ENCODE results near the gene FLVCR1. TPM values are rescaled to one million over a fixed set of nuclear protein-coding genes. Genes with fewer than 3 reads are reported as not detected.
"Not testable (repeated sequence)": the region's sequence is repeated elsewhere in the genome, so short reads cannot be mapped to it uniquely, and the experiment has no call there.

Gene FLVCR1
- total RNA-seq, 2 experiments from 2014 or later: 11.9 to 12.2 TPM

DNA sequence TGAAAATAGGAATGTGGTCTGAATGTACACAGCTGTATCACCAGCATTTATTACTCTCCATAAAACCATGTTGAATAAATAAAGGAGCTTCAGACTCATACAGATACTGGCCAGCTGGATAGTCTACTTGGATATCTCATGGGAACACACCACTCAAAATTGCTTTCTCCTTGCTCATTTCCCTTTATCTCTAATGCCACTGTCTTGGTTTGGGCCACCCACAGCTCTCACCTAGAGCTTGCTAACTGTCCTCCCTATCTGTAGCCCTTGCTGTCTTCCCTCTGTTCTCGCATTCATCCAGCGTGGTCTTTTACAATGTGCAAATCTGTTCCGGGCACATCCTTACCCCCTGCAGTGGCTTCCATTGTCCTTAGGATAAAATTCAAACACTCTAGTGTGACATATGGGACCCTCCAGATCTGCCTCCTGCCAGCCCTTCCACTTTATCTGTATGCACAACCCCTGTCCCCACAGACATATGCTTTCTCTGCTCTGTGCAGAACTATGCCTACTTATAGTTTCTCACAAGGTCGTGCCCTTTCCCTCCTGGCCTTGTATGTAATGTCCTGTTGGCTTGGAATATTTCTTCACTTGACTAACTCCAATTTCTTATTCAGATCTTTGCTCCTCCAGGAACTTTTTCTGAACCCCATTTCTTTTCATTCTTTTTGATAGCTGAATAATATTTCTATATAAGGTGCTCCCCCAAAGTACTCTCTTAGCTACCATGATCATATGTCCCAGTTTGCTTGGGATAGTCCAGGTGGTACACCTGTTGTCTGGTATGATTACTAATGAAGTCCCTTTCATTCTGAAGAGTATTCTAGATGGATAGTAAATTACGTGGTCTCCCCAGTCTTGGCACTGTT, 2.9 kb downstream of the FLVCR1 start:
- TF ChIP-seq, protein P1, sequence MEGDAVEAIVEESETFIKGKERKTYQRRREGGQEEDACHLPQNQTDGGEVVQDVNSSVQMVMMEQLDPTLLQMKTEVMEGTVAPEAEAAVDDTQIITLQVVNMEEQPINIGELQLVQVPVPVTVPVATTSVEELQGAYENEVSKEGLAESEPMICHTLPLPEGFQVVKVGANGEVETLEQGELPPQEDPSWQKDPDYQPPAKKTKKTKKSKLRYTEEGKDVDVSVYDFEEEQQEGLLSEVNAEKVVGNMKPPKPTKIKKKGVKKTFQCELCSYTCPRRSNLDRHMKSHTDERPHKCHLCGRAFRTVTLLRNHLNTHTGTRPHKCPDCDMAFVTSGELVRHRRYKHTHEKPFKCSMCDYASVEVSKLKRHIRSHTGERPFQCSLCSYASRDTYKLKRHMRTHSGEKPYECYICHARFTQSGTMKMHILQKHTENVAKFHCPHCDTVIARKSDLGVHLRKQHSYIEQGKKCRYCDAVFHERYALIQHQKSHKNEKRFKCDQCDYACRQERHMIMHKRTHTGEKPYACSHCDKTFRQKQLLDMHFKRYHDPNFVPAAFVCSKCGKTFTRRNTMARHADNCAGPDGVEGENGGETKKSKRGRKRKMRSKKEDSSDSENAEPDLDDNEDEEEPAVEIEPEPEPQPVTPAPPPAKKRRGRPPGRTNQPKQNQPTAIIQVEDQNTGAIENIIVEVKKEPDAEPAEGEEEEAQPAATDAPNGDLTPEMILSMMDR (IDR thresholded peaks at IDR 0.05): no peak
- Mint-ChIP-seq H3K36me3 (ENCODE audit: low read depth) (peaks cover 12% of the 10 kb centered on the region), H3K9me3 (no peaks in the 10 kb centered on the region), H3K4me1 (ENCODE audit: low read depth) (peaks cover 22% of the 10 kb centered on the region), H3K27ac (no peak overlapping the region), H3K4me3 (no peak overlapping the region), H3K27me3 (no peaks in the 10 kb centered on the region)
- CTCF ChIA-PET: interaction anchor here (1.2 to 1.4 kb wide), 2 partner anchors 134 to 196 kb away, joined by 4 read pairs; no protein-coding TSS in a partner anchor
- ATAC-seq: no peak
- intact Hi-C loops (cut with micrococcal nuclease): no loop called here
- POLR2A ChIA-PET: interaction anchor here (1.0 kb wide), 1 partner anchor 253 kb away, joined by 4 read pairs; the partner anchor contains the start of gene ATF3
- DNase-seq: no peak

DNA sequence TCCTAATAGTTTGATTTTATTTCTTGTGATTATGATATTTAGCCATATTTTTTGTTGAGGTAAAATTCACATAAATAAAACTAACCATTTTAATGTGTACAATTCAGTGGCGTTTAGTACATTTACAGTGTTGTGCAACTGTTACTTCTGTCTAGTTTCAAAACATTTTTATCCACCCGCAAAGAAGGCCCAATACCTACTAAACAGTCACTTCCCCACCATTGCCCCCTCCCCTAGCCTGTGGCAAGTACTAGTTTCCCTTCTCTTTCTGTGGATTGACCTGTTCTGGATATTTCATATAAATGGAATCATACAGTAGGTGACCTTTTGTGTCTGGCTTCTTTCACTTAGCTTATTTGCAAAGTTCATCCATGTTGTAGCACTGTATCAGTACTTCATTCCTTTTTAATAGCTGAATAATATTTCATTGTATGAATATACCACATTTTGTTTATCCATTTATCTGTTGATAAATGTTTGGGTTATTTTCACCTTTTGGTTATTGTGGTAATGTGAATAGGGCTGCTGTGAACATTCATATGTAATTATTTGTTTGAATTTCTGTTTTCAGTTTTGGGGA, 4.1 kb downstream of the FLVCR1 start:
- H3K4me3 Mint-ChIP-seq: no peak overlapping the region
- POLR2A ChIA-PET: no interaction called here
- no peaks in the 10 kb centered on the region for H3K27me3 Mint-ChIP-seq
- intact Hi-C loops (cut with micrococcal nuclease): no loop called here
- TF ChIP-seq, protein P1 (IDR thresholded peaks at IDR 0.05): no peak
- H3K27ac Mint-ChIP-seq: no peak overlapping the region
- no peak for DNase-seq
- CTCF ChIA-PET: no interaction called here
- peaks cover 15% of the 10 kb centered on the region for H3K4me1 Mint-ChIP-seq (ENCODE audit: low read depth)
- peaks cover 20% of the 10 kb centered on the region for H3K36me3 Mint-ChIP-seq (ENCODE audit: low read depth)
- H3K9me3 Mint-ChIP-seq: no peaks in the 10 kb centered on the region
- no peak for ATAC-seq

DNA sequence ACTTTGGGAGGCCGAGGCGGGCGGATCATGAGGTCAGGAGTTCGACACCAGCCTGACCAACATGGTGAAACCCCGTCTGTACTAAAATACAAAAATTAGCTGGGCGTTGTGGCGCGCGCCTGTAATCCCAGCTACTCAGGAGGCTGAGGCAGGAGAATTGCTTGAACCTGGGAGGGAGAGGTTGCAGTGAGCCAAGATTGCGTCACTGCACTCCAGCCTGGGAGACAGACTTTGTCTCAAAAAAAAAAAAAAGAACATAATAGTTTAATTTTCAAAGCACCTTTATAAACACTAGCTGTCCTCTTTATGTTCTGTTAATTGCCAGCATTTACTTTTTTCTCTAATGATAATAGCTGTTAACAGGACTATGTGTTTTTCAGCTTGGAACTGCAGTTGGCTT, 5.3 kb downstream of the FLVCR1 start:
- H3K4me3 Mint-ChIP-seq; ATAC-seq; CTCF ChIA-PET; H3K9me3 Mint-ChIP-seq; intact Hi-C loops (cut with micrococcal nuclease); H3K27me3 Mint-ChIP-seq; H3K27ac Mint-ChIP-seq; DNase-seq: not testable (repeated sequence)
- H3K4me1 Mint-ChIP-seq (ENCODE audit: low read depth): peaks cover 15% of the 10 kb centered on the region
- POLR2A ChIA-PET: interaction anchor here (0.6 kb wide), 1 partner anchor 631 kb away, joined by 3 read pairs; no protein-coding TSS in a partner anchor
- H3K36me3 Mint-ChIP-seq (ENCODE audit: low read depth): peaks cover 21% of the 10 kb centered on the region

DNA sequence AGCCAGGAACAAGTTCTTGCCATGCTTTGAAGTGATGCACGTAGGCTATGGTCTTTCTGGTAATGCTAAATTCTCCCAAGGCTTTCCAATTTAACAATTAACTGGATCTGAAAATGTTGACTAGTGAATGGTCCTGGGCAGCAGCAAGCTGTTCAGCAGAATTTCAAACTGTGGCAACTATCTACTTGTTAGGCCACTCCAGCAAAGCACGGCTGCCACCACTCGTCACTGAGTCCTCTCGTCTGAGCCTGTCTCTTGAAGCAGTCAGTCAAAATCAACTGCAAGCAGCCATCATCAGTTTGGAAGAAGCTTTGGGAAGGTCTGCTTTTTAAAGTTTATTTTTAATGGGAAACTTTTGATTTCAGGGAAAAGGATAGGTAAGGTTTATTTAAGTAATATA, 6.1 kb downstream of the FLVCR1 start:
- Mint-ChIP-seq H3K27ac (no peak overlapping the region), H3K27me3 (no peaks in the 10 kb centered on the region), H3K4me1 (ENCODE audit: low read depth) (peaks cover 15% of the 10 kb centered on the region), H3K36me3 (ENCODE audit: low read depth) (peaks cover 15% of the 10 kb centered on the region), H3K9me3 (no peaks in the 10 kb centered on the region), H3K4me3 (no peak overlapping the region)
- TF ChIP-seq, protein P1 (IDR thresholded peaks at IDR 0.05): no peak
- intact Hi-C loops (cut with micrococcal nuclease): no loop called here
- ChIA-PET CTCF (interaction anchor here (1.0 kb wide), 1 partner anchor 131 kb away, joined by 4 read pairs; no protein-coding TSS in a partner anchor), POLR2A (no interaction called here)
- ATAC-seq (no peak), DNase-seq (no peak)

DNA sequence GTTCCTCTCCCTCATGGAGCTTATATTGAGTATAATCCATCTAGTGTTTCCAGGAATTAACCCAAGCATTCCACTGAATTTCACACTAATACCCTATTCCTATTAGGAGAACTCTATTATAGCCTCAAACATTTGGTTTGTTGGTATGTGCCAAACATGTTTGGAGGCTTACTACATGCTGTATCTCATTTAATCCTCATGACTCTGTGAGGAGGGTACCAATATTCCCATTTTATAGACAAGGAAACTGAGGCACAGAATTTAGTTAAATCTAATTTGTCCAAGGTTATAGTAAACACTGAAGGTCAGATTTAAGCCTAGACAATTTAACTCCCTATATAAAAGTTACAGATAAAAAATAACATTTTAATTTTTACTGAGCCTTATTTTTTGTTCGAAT, 9.1 kb downstream of the FLVCR1 start:
- POLR2A ChIA-PET: no interaction called here
- peaks cover 21% of the 10 kb centered on the region for H3K36me3 Mint-ChIP-seq (ENCODE audit: low read depth)
- DNase-seq: no peak
- H3K27ac Mint-ChIP-seq: no peak overlapping the region
- intact Hi-C loops (cut with micrococcal nuclease): no loop called here
- H3K4me3 Mint-ChIP-seq: no peak overlapping the region
- no peak for ATAC-seq
- no peaks in the 10 kb centered on the region for H3K27me3 Mint-ChIP-seq
- H3K4me1 Mint-ChIP-seq (ENCODE audit: low read depth): peaks cover 15% of the 10 kb centered on the region
- no peaks in the 10 kb centered on the region for H3K9me3 Mint-ChIP-seq
- CTCF ChIA-PET: no interaction called here
- TF ChIP-seq, protein P1 (IDR thresholded peaks at IDR 0.05): no peak
